ENCODE data around the gene ACTR8. TPM values are rescaled to one million over a fixed set of nuclear protein-coding genes. Genes with fewer than 3 reads are reported as not detected.

ACTR8 gene
- total and polyA plus RNA-seq, 2 of the 13 experiments (the other 11 are each of a cell fraction or from before 2014, with no cell fraction given): 15.5 to 29.0 TPM

GRCh38 chr3:53891497-53892285 is 9.7 kb upstream of the ACTR8 start, which contains the start of gene SELENOK (continued):
- TF ChIP-seq, protein P1, sequence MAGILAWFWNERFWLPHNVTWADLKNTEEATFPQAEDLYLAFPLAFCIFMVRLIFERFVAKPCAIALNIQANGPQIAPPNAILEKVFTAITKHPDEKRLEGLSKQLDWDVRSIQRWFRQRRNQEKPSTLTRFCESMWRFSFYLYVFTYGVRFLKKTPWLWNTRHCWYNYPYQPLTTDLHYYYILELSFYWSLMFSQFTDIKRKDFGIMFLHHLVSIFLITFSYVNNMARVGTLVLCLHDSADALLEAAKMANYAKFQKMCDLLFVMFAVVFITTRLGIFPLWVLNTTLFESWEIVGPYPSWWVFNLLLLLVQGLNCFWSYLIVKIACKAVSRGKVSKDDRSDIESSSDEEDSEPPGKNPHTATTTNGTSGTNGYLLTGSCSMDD (CRISPR knock-in tag; IDR thresholded peaks at IDR 0.05): no peak
- TF ChIP-seq KLF11 (CRISPR knock-in tag; IDR thresholded peaks at IDR 0.05): no peak
- no peak for TF ChIP-seq SETDB1 (CRISPR knock-in tag; IDR thresholded peaks at IDR 0.05; ENCODE audit: borderline replicate concordance)
- no peak for TF ChIP-seq ZNF160 (CRISPR knock-in tag; IDR thresholded peaks at IDR 0.05)
- no peak for TF ChIP-seq NFE2 (CRISPR knock-in tag; IDR thresholded peaks at IDR 0.05)
- no peak for TF ChIP-seq PHB2 (IDR thresholded peaks at IDR 0.05; ENCODE audit: partially characterized antibody)
- TF ChIP-seq ZNF235 (CRISPR knock-in tag; IDR thresholded peaks at IDR 0.05; ENCODE audit: borderline replicate concordance): no peak
- TF ChIP-seq NAIF1 (CRISPR knock-in tag; IDR thresholded peaks at IDR 0.05; ENCODE audit: borderline replicate concordance): no peak
- TF ChIP-seq ZNF367 (CRISPR knock-in tag; IDR thresholded peaks at IDR 0.05; ENCODE audit: borderline replicate concordance): no peak
- TF ChIP-seq, protein P2, sequence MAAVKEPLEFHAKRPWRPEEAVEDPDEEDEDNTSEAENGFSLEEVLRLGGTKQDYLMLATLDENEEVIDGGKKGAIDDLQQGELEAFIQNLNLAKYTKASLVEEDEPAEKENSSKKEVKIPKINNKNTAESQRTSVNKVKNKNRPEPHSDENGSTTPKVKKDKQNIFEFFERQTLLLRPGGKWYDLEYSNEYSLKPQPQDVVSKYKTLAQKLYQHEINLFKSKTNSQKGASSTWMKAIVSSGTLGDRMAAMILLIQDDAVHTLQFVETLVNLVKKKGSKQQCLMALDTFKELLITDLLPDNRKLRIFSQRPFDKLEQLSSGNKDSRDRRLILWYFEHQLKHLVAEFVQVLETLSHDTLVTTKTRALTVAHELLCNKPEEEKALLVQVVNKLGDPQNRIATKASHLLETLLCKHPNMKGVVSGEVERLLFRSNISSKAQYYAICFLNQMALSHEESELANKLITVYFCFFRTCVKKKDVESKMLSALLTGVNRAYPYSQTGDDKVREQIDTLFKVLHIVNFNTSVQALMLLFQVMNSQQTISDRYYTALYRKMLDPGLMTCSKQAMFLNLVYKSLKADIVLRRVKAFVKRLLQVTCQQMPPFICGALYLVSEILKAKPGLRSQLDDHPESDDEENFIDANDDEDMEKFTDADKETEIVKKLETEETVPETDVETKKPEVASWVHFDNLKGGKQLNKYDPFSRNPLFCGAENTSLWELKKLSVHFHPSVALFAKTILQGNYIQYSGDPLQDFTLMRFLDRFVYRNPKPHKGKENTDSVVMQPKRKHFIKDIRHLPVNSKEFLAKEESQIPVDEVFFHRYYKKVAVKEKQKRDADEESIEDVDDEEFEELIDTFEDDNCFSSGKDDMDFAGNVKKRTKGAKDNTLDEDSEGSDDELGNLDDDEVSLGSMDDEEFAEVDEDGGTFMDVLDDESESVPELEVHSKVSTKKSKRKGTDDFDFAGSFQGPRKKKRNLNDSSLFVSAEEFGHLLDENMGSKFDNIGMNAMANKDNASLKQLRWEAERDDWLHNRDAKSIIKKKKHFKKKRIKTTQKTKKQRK (IDR thresholded peaks at IDR 0.05; ENCODE audit: low read length): no peak
- TF ChIP-seq GABPA (IDR thresholded peaks at IDR 0.05; ENCODE audit: low read depth, low read length): peak; percentile 84
- TF ChIP-seq GABPA (CRISPR knock-in tag; IDR thresholded peaks at IDR 0.05; ENCODE audit: low read depth): peak; percentile 98
- peak; percentile 64 for TF ChIP-seq HNF1B (CRISPR knock-in tag; IDR thresholded peaks at IDR 0.05)
- no peak for TF ChIP-seq ZNF644 (CRISPR knock-in tag; IDR thresholded peaks at IDR 0.05; ENCODE audit: low read depth)
- TF ChIP-seq THAP9 (CRISPR knock-in tag; IDR thresholded peaks at IDR 0.05; ENCODE audit: borderline replicate concordance): peak; percentile 87
- TF ChIP-seq IKZF4 (CRISPR knock-in tag; IDR thresholded peaks at IDR 0.05; ENCODE audit: borderline replicate concordance, low read depth, not compliant biosample characterization): no peak
- no peak for TF ChIP-seq ATM (IDR thresholded peaks at IDR 0.05; ENCODE audit: borderline replicate concordance)
- no peak for TF ChIP-seq ZNF616 (CRISPR knock-in tag; IDR thresholded peaks at IDR 0.05; ENCODE audit: low read depth)
- no peak for TF ChIP-seq PAWR (CRISPR knock-in tag; IDR thresholded peaks at IDR 0.05; ENCODE audit: borderline replicate concordance)
- TF ChIP-seq, protein P3, sequence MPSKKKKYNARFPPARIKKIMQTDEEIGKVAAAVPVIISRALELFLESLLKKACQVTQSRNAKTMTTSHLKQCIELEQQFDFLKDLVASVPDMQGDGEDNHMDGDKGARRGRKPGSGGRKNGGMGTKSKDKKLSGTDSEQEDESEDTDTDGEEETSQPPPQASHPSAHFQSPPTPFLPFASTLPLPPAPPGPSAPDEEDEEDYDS (CRISPR knock-in tag; IDR thresholded peaks at IDR 0.05): peak; percentile 67; the same call in 1 of the 2 replicates

Measured in HepG2 (cell line).